ENCODE results near the gene COL8A1.

The COL8A1 gene

GRCh38 chr3:99765042-99765942, 126.9 kb downstream of the COL8A1 start:
- no peak for FAIRE-seq

GRCh38 chr3:99767291-99767690, 128.9 kb downstream of the COL8A1 start:
- no peak for FAIRE-seq

GRCh38 chr3:99768126-99768525, 129.7 kb downstream of the COL8A1 start:
- no peak for FAIRE-seq

GRCh38 chr3:99768808-99769501, 130.6 kb downstream of the COL8A1 start:
- no peak for FAIRE-seq

GRCh38 chr3:99772171-99772570, 133.8 kb downstream of the COL8A1 start:
- no peak for FAIRE-seq

- FAIRE-seq: no peak
These were observed 134.3 kb downstream of the COL8A1 start for GRCh38 chr3:99772671-99773070.

- no peak for FAIRE-seq
These were observed 136.1 kb downstream of the COL8A1 start for GRCh38 chr3:99774467-99774866.

GRCh38 chr3:99776516-99777209, 138.3 kb downstream of the COL8A1 start:
- no peak for FAIRE-seq

- no peak for FAIRE-seq
These were observed 138.8 kb downstream of the COL8A1 start for GRCh38 chr3:99777210-99777549.

- FAIRE-seq: no peak
These were observed 139.3 kb downstream of the COL8A1 start for GRCh38 chr3:99777708-99778107.

GRCh38 chr3:99780749-99781148, 142.4 kb downstream of the COL8A1 start:
- FAIRE-seq: no peak

- FAIRE-seq: no peak
These were observed 143.4 kb downstream of the COL8A1 start for GRCh38 chr3:99781761-99782160.

GRCh38 chr3:99783011-99783573, 144.7 kb downstream of the COL8A1 start:
- no peak for FAIRE-seq

- no peak for FAIRE-seq
These were observed 150.8 kb downstream of the COL8A1 start for GRCh38 chr3:99789011-99789721.

GRCh38 chr3:99794485-99794884, 156.1 kb downstream of the COL8A1 start:
- FAIRE-seq: no peak

GRCh38 chr3:99795573-99795972, 157.2 kb downstream of the COL8A1 start:
- FAIRE-seq: no peak

- FAIRE-seq: no peak
These were observed 161.0 kb downstream of the COL8A1 start for GRCh38 chr3:99799422-99799821.

GRCh38 chr3:99803297-99803696, 164.9 kb downstream of the COL8A1 start:
- FAIRE-seq: no peak

- no peak for FAIRE-seq
These were observed 166.8 kb downstream of the COL8A1 start for GRCh38 chr3:99805160-99805559.

GRCh38 chr3:99808163-99808794, 169.9 kb downstream of the COL8A1 start:
- peak; percentile 73 for FAIRE-seq

GRCh38 chr3:99809565-99809964, 171.2 kb downstream of the COL8A1 start:
- no peak for FAIRE-seq

GRCh38 chr3:99810403-99810802, 172.0 kb downstream of the COL8A1 start:
- FAIRE-seq: no peak
